ENCODE results near the gene NOTCH4.
"Not testable (repeated sequence)": the region's sequence is repeated elsewhere in the genome, so short reads cannot be mapped to it uniquely, and the experiment has no call there.

NOTCH4 gene

DNA sequence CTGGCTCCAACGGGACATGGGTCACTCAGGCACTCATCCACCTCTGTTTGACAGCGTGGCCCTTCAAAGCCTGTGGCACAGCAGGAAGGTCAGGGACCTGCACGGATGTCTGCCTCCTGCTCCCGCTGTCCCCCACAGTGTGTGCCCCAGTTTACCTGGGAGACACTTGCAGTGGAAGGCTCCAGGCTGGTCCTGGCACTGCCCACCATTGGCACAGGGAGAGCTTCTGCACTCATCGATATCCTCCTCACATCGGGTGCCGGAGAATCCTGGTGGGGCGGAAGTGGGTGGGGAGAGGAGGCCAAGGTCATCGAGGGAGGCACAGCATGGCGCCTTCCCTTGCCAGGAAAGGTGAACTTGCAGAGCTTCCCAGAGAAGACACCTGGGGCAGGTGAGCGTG is 6.9 kb downstream of the NOTCH4 start:
- DNase-seq, result no peak

DNA sequence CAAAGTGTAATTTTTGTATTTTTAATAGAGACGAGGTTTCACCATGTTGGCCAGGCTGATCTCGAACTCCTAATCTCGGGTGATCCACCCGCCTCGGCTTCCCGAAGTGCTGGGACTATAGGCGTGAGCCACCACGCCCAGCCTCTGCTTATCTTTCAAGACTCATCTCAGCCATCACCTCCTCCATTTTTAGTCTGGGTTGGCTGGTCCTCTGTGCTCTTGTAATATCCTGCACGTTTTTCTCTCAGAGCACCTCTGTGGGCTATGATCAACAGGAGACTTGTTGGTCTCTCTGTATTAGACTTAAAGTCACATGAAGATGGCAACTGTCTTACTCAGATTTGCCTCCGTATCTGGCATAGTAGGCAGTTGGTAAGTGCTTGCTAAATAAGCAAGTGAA is 7.6 kb downstream of the NOTCH4 start:
- no peak for DNase-seq

GRCh38 chr6:32215617-32216016 is 8.2 kb downstream of the NOTCH4 start:
- DNase-seq, result no peak

DNA sequence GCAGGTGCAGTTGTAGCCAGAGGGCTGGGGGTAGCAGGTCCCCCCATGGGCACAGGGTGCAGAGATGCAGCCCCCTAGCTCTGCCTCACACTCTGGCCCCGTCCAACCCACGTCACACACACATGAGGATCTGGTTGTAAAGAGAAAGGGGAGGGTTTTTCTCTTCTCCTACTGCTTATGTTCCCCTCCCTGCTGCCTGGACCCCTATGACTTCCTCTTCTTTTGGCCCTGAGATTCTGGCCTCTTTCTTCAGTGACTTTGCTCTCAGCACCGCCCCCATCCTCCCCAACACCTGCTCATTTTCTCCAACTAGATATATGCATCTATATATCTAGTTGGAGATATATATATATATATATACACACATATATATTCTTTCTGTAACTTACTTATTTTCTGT is 9.7 kb downstream of the NOTCH4 start:
- no peak for DNase-seq

GRCh38 chr6:32213649-32214048 is 10.2 kb downstream of the NOTCH4 start:
- DNase-seq, result no peak

GRCh38 chr6:32212076-32212760 is 11.6 kb downstream of the NOTCH4 start:
- no peak for DNase-seq

DNA sequence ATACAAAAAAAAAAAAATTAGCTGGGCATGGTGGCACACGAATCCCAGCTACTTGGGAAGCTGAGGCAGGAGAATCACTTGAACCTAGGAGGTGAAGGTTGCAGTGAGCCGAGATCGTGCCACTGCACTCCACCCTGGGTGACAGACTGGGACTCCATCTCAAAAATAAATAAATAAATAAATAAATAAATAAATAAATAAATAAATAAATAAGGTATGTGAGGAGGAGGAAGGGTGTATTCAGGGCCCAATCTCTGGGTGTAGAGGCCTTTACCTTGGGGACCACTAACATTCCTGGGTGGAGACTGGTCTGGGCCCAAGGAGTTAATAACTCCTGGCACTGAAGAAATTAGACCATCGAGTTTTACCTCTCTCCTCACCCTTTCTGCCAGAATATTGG is 12.4 kb downstream of the NOTCH4 start:
- not testable (repeated sequence) for DNase-seq

DNA sequence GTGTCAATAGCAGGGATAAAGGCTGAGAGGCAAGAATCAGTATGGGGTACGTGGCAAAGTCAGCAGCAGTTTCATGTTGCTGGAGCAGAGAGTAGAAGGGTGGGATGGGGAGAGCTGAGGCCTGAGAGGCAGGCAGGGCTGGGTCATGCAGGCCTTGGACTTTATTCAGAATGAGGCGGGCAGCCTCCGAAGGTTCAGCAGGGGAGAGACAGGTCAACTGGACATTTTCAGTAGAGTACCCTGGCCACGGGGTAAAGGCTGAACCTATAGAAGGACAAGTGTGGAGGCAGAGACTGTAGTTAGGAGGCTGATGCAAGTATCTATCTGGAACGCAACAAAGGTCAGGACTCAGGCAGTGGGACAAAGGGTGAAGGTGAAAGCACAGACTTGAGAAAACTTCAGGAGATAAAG is 13.7 kb downstream of the NOTCH4 start:
- DNase-seq, result no peak

- DNase-seq, result no peak
These were observed 14.9 kb downstream of the NOTCH4 start for GRCh38 chr6:32208996-32209395.

- no peak for DNase-seq
These were observed 19.6 kb downstream of the NOTCH4 start for GRCh38 chr6:32204268-32204715.

DNA sequence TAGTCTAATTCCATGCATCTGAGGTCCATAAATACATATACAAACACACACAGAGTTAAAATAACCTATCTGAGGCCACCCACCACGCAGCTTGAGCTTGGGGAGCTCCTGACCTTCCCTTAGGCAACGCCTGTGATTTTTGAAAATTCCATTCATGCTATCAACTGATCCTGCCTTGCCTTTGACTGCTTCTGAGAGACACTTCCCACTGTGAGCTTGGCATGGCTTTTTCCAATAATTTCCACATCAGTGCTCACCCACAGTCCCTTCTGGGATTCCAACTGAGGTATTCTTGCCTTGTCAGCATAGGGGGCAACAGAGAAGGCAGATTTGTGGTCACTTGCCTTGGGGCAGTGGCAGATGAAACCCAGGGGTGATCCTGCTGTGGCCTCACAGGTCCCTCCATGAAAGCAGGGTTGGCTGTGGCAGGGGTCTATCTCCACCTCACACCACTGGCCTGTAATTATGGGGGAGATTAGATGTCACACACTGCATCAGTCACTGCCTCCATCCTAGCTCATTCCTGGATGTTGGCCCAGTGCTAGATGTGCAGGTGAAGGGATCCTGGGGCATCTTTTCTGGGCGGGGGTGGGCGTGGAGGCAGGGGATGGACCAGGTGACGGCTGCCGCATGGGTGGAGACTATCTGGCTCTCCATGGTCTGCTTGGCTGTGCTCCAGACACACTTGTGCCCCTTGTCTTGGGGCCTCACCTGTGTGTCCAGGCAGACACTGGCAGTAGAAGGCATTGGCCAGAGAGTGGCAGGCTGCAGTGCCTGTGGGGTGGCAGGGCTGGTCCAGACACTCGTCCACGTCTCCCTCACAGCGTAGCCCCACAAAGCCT is 20.2 kb downstream of the NOTCH4 start:
- DNase-seq, result no peak

DNA sequence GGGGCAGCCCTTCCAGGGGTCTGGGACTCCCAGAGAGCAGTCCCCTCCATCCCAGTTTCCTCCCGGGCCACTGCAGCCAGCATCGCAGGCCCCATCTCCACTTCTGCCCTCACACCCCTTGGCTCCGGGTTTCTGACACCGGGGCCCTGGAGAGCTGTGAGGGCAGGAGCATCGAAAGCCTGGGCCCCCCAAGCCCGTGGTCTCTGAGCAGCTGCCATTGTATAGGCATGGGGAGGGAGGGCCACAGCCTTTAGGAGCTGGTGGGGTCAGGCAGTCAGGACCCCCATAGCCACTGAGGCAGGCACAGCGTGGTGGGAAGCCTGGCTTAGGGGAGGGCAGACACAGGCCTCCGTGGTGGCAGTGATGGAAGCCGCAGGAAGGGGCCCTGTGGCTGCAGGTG is 21.7 kb downstream of the NOTCH4 start:
- no peak for DNase-seq

DNA sequence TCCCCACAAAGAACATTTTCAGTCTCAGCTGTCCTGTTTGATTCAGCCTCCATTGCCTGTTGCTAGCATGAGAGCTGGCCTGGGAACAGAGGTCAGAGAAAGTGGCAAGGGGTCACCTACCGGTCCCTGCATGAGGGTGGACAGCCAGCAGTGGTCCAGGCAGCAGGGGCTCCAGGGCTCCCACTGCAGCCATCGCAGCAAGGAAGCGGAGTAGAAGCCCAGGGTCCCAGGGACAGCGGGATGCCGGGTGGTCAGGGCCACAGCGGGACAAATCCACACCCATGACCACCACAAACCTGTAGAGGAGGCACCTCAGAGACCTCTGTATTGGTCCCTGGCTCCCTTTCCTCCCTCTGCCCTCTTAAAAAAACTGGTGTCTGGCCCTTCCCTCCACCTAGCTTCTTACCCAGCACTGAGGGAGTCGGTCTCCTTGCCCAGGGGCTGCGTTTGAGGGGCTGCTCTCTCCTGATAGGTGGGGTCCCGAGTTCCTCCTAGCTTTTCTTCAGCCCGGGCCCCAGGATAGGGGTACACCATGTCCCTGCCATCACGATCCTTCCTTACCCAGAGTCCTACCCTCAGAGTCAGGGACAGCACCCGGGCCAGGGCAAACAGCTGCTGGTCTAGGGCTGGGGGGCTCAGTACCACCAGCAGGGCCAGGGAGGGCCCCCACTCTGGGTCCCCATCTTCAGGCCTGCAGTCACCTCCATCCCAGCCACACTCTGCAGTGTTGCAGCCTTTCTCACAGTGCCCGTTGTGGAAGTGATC is 23.0 kb downstream of the NOTCH4 start:
- DNase-seq, result no peak

- no peak for DNase-seq
These were observed 25.0 kb downstream of the NOTCH4 start for GRCh38 chr6:32198866-32199265.

DNA sequence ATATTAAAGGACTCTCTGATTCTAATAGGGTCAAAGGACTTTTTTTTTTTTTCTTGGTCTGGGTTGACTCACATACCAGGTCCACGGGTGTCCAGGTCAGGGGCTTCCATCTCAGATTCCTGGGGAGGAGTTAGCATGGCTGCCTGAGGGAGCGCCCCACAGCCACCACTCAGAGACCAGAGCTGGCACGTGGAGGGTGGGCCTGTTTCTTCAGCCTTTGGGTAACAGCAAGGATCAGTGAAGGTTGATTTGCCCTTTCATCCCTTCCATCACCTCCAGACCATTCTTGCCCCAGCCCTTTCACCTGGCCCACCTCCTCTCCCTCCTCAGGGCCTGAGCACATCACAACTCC is 25.5 kb downstream of the NOTCH4 start:
- DNase-seq, result no peak

- DNase-seq, result no peak
These were observed 26.9 kb downstream of the NOTCH4 start for GRCh38 chr6:32196682-32197616.

DNA sequence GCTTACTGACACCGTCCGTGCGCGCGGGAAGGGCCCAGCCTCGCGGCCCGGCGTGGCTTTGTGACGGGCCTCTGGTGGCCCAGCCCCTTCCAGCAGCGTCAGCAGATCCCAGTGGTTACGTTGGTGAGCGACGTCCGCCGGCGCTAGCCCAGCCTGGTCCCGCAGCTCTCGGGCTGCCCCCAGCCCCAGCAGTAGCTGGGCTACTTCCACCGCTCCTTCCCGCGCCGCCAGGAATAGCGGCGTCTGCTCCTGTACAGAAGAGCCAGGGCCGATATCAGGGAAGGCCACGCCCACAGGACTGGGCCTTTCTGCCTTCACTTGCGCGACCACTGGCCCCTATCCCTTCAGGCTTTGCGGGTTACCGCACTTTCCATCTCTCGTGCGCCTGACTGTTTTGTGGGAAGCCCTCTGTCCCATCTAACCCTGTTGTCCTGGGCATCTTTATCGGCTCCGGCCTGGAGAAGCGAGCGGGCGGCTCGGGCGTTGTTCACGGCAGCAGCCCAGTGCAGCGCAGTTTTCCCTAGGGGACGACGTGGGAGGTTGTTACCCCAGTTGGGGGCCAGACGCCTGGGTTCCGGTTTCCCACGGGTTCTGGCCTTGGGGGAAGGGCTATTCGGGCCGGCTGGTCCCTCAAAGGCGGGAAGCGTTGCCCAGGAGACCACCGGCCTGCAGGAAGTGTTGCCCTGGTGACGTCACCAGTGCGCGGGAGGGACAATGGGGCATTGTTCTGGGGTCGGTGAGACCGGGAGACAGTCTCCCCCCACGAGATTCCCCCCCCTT is 27.8 kb downstream of the NOTCH4 start:
- DNase-seq, result peak; percentile 72

GRCh38 chr6:32195652-32195901 is 28.3 kb downstream of the NOTCH4 start:
- peak; percentile 100 for DNase-seq

DNA sequence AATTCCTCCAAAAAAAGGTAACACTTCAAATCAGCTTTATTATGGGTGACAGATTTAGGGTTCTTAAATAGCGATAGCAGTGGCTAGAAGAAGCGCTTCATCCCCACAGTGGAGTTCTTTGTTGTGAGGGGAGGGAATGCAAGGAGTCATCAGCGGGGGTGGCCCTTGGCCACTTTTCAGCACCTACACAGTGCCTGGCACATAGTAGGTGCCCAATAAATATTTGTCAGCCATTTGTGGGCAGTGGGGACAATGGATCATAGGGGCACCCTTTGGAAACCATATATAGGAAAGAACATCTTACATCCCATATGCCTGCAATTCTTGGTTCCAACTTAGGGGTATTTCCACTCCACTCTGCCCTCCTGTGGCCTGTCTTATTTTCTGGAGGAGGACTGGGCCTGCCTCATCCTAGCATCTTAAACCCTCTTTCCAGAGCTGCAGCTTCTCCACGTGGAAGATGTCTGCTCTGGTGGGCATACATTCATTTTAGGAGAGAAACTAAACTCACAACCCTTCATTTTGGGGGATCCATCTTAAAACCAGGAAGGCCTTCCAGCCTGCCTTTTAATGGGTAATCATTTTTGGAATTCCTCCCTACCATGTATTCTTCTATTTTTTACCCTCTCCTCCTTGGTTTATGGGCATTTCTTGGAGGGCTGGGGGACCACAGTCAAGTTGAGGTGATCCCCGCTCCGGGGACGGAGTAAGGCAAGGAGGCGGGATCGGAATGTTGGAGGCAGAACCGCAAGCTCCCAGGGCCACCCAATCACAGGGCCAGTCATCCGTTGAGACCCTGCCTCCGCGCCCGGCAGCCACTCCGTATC is 28.8 kb downstream of the NOTCH4 start:
- DNase-seq, result no peak

GRCh38 chr6:32194388-32194787 is 29.5 kb downstream of the NOTCH4 start:
- no peak for DNase-seq

GRCh38 chr6:32193096-32193495 is 30.8 kb downstream of the NOTCH4 start:
- DNase-seq, result not testable (repeated sequence)

Measured in stimulated activated CD4-positive, alpha-beta T cell treated with anti-CD3 and anti-CD28 coated beads, Interleukin-1b, Interleukin-23, amount 100 ng/mL, for 48 hours (primary cell).